Caco-2 (cell line): ENCODE data around the gene PATL2. TPM values are rescaled to one million over a fixed set of nuclear protein-coding genes. Genes with fewer than 3 reads are reported as not detected.
A peak's percentile ranks its signal among the peaks of the same experiment; 100 is the strongest.

Source experiments
- BruUV-seq: library from RNA; stranded (reverse); fragments of 400-500 nt; replicated peaks from 2 replicates; lab custom pipeline; 2021; lab: Mats Ljungman, UMichigan
- CTCF ChIA-PET: fragments of 300-600 bp; sonication (Branson Sonifier 250); formaldehyde crosslinking; loops from one replicate; lab custom pipeline; 2022; ENCODE audit warnings: antibody characterized with exemption; lab: Charles Lee
- POLR2A ChIA-PET: fragments of 300-600 bp; sonication (Branson Sonifier 250); formaldehyde crosslinking; loops from one replicate; lab custom pipeline; 2022; ENCODE audit warnings: antibody characterized with exemption; lab: Charles Lee
- DNase-seq, 2 experiments: peaks; one replicate each; pipeline versions ENCODE4 v3.0.0 to v3.0.0-alpha.2; 2020 to 2022
- H3K27me3 ChIP-seq: replicated peaks from 2 replicates; pipeline ENCODE4 v1.6.0; 2011; ENCODE audit warnings: low read length; ENCODE audit not compliant: control insufficient read depth, insufficient read depth
- H3K36me3 ChIP-seq: 2 replicates; pipeline ENCODE4 v1.5.1; 2011; ENCODE audit warnings: low read length; ENCODE audit not compliant: control insufficient read depth, insufficient read depth
- H3K4me1 ChIP-seq: fragments of 250-450 bp; sonication (Bioruptor Pico); 2 replicates; pipeline ENCODE4 v1.5.1; 2020; ENCODE audit warnings: mild to moderate bottlenecking
- H3K4me3 ChIP-seq: 2 replicates; pipeline ENCODE4 v1.5.1; 2011; ENCODE audit warnings: low read depth, mild to moderate bottlenecking, control low read depth, low read length
- H3K9me3 ChIP-seq: fragments of 250-450 bp; sonication (Bioruptor Pico); 2 replicates; pipeline ENCODE4 v1.5.1; 2020; ENCODE audit warnings: mild to moderate bottlenecking, moderate library complexity
- H3K27ac Mint-ChIP-seq: one replicate; pipeline ENCODE4 v1.8.0; 2022; ENCODE audit warnings: mixed read lengths; ENCODE audit not compliant: unreplicated experiment
- H3K27me3 Mint-ChIP-seq: one replicate; pipeline ENCODE4 v1.8.0; 2022; ENCODE audit warnings: mixed read lengths; ENCODE audit not compliant: insufficient read depth, unreplicated experiment
- H3K36me3 Mint-ChIP-seq: one replicate; pipeline ENCODE4 v1.8.0; 2022; ENCODE audit warnings: mild to moderate bottlenecking, mixed read lengths; ENCODE audit not compliant: insufficient read depth, unreplicated experiment
- H3K4me1 Mint-ChIP-seq: one replicate; pipeline ENCODE4 v1.8.0; 2022; ENCODE audit warnings: low read depth, mixed read lengths; ENCODE audit not compliant: unreplicated experiment
- H3K4me3 Mint-ChIP-seq: one replicate; pipeline ENCODE4 v1.8.0; 2022; ENCODE audit warnings: mild to moderate bottlenecking, moderate library complexity, mixed read lengths; ENCODE audit not compliant: unreplicated experiment
- H3K9me3 Mint-ChIP-seq: one replicate; pipeline ENCODE4 v1.8.0; 2022; ENCODE audit warnings: mixed read lengths; ENCODE audit not compliant: unreplicated experiment
- CTCF ChIP-seq, 2 experiments: fragments of 200-600 bp in 1 of 2; IDR thresholded peaks; 1 replicate in 1 of 2; 2 replicates in 1 of 2; pipeline versions ENCODE4 v1.5.1 to v1.8.0; 2011 to 2022; ENCODE audit warnings: antibody characterized with exemption in 1 of 2, control low read depth in 1 of 2, inconsistent platforms in 1 of 2, low read depth in 1 of 2, low read length in 1 of 2, mild to moderate bottlenecking in 1 of 2, moderate library complexity in 1 of 2; ENCODE audit not compliant: insufficient read depth in 1 of 2, severe bottlenecking in 1 of 2, unreplicated experiment in 1 of 2
- intact Hi-C: fragments of 100-400 bp; cut with micrococcal nuclease; formaldehyde crosslinking; loops from one replicate; pipeline ENCODE4 v1.10.0; 2022; ENCODE audit not compliant: unreplicated experiment
- total RNA-seq: library from RNA; stranded (reverse); gene quantifications from 2 replicates; pipeline ENCODE4 v1.2.3, GENCODE V29; 2022

PATL2 gene
- total RNA-seq, 1 experiment from 2014 or later = 0.32 TPM

- no peak for TF ChIP-seq CTCF (IDR thresholded peaks at IDR 0.05; ENCODE audit: insufficient read depth in 1 of 2, low read depth in 1 of 2, low read length in 1 of 2, severe bottlenecking in 1 of 2, unreplicated experiment in 1 of 2)
- no peaks in the 10 kb centered on the region for H3K9me3 Mint-ChIP-seq
- Histone ChIP-seq H3K27me3 (no peaks in the 10 kb centered on the region), H3K4me1 (peaks cover 18% of the 10 kb centered on the region), H3K36me3 (no peaks in the 10 kb centered on the region), H3K4me3 (no peak overlapping the region), H3K9me3 (no peaks in the 10 kb centered on the region)
- no TSS peak for BruUV-seq
- H3K27me3 Mint-ChIP-seq = no peaks in the 10 kb centered on the region
- H3K4me1 Mint-ChIP-seq = peaks cover 16% of the 10 kb centered on the region
- ChIA-PET CTCF (no interaction called here), POLR2A (interaction anchor here (1.0 kb wide), 1 partner anchor 45 kb away, joined by 6 read pairs; the partner anchor contains the start of genes B2M and PATL2)
- no peak overlapping the region for H3K4me3 Mint-ChIP-seq
- no peak overlapping the region for H3K27ac Mint-ChIP-seq
- DNase-seq = no peak
- intact Hi-C loops = no loop called here
- no peaks in the 10 kb centered on the region for H3K36me3 Mint-ChIP-seq
Measured at GRCh38 chr15:44667039-44667360, 44.1 kb downstream of the PATL2 start.

- peaks cover 18% of the 10 kb centered on the region for H3K4me1 ChIP-seq
- Mint-ChIP-seq H3K9me3 (no peaks in the 10 kb centered on the region), H3K36me3 (no peaks in the 10 kb centered on the region), H3K4me1 (peaks cover 16% of the 10 kb centered on the region), H3K27ac (no peak overlapping the region), H3K27me3 (no peaks in the 10 kb centered on the region), H3K4me3 (no peak overlapping the region)
- no peak for TF ChIP-seq CTCF (IDR thresholded peaks at IDR 0.05; ENCODE audit: insufficient read depth in 1 of 2, low read depth in 1 of 2, low read length in 1 of 2, severe bottlenecking in 1 of 2, unreplicated experiment in 1 of 2)
- BruUV-seq = no TSS peak
- H3K9me3 ChIP-seq = no peaks in the 10 kb centered on the region
- no peaks in the 10 kb centered on the region for H3K36me3 ChIP-seq
- no peak for DNase-seq
- no peak overlapping the region for H3K4me3 ChIP-seq
- ChIA-PET POLR2A (interaction anchor here (1.0 kb wide), 1 partner anchor 45 kb away, joined by 6 read pairs; the partner anchor contains the start of genes B2M and PATL2), CTCF (no interaction called here)
- intact Hi-C loops = no loop called here
- no peaks in the 10 kb centered on the region for H3K27me3 ChIP-seq
Measured at GRCh38 chr15:44666210-44667038, 44.7 kb downstream of the PATL2 start.

DNA sequence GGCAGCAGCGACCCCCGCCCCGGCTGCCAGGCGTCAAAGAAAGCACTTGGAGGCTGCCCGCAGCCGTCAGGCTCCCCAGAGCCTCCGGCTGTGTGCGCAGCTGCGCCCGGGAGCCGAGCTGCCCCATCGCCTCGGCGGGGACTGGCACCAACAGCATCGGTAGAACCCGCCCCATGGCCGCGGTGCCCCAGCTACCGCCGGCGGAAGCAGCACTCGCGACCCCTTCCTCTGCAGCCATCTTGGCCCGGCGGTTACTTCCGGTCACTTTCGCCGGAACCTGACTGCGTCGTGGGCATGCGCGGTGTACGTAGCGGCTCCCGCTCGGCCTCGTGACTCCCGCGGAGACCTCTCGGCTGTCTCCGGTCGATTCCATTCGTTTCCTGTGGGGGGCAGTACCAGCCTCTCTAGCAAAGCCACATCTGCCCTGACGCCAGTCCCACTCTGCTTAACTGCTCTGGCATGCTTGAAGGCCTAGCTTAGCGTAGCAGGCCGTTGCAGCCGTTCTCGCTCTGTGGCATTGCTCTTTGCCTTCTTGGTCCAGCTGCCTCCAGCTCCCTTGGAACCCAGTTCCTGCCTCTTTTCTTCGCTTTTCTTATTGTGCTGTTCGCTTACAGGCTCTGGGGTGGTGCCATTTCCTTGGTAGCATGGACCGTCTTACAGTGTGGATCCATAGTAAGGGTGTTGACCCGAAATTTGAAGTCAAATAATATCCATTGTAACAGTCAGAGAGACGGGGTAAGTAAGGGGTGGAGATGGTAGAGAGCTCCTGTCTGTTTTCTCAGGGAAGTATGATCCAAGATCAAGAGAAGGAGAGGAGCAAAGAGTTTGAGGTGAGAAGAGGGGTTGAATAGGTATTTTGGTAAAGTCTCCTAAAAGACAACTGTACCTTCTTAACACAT lies 47.5 kb downstream of the PATL2 start, which contains the start of gene SPG11:
Gene SPG11, minus strand, starts transcription at position 253 of the 899 bp plus-strand sequence. Its CDS starts 15 bp downstream, at position 238.
- TSS peak; percentile 65 for BruUV-seq
- H3K27me3 ChIP-seq = no peaks in the 10 kb centered on the region

More for the DNA sequence above, 47.5 kb downstream of the PATL2 start, which contains the start of gene SPG11:
- Mint-ChIP-seq H3K4me3 (peak within 1 kb of the TSS; percentile 92), H3K9me3 (no peaks in the 10 kb centered on the region), H3K4me1 (peaks cover 6% of the 10 kb centered on the region), H3K36me3 (peaks cover 14% of the 10 kb centered on the region), H3K27ac (peak within 1 kb of the TSS; percentile 46), H3K27me3 (no peaks in the 10 kb centered on the region)
- ChIA-PET CTCF (interaction anchor here (0.5 to 2.0 kb wide), 15 partner anchors 10 to 258 kb away, joined by 3 to 58 read pairs (median 4); partner anchors contain the start of genes B2M, PATL2 and TRIM69), POLR2A (interaction anchor here (0.6 to 2.3 kb wide), 8 partner anchors 19 to 905 kb away, joined by 3 to 28 read pairs (median 5); partner anchors contain the start of genes B2M, EIF3J, PATL2 and TRIM69)
- Histone ChIP-seq H3K9me3 (no peaks in the 10 kb centered on the region), H3K36me3 (no peaks in the 10 kb centered on the region), H3K4me3 (peak within 1 kb of the TSS; percentile 62), H3K4me1 (peaks cover 6% of the 10 kb centered on the region)
- peak; percentile 74 to 88 for TF ChIP-seq CTCF (IDR thresholded peaks at IDR 0.05; ENCODE audit: insufficient read depth in 1 of 2, low read depth in 1 of 2, low read length in 1 of 2, severe bottlenecking in 1 of 2, unreplicated experiment in 1 of 2)
- DNase-seq = peak; percentile 96 to 97
- intact Hi-C loops = loop anchor here (1.0 to 2.0 kb wide), 4 partner anchors 48 to 85 kb away; partner anchors contain the start of genes B2M and PATL2
